Measurements from ENCODE around the gene DNAH11.
"Not testable (repeated sequence)": the region's sequence is repeated elsewhere in the genome, so short reads cannot be mapped to it uniquely, and the experiment has no call there.

Gene DNAH11

GRCh38 chr7:21624320-21624719 lies 81.5 kb downstream of the DNAH11 start:
- DNase-seq, result no peak

- no peak for DNase-seq
These were observed 93.9 kb downstream of the DNAH11 start for GRCh38 chr7:21636694-21637093.

GRCh38 chr7:21639206-21639868 lies 96.5 kb downstream of the DNAH11 start:
- no peak for DNase-seq

- DNase-seq, result no peak
These were observed 97.3 kb downstream of the DNAH11 start for GRCh38 chr7:21640105-21640504.

GRCh38 chr7:21641546-21641945 lies 98.7 kb downstream of the DNAH11 start:
- DNase-seq, result no peak

- no peak for DNase-seq
These were observed 99.6 kb downstream of the DNAH11 start for GRCh38 chr7:21642422-21642821.

- no peak for DNase-seq
These were observed 108.9 kb downstream of the DNAH11 start for GRCh38 chr7:21651697-21652096.

GRCh38 chr7:21653623-21654022 lies 110.8 kb downstream of the DNAH11 start:
- DNase-seq, result no peak

GRCh38 chr7:21656081-21656480 lies 113.2 kb downstream of the DNAH11 start:
- no peak for DNase-seq

GRCh38 chr7:21656796-21657195 lies 114.0 kb downstream of the DNAH11 start:
- no peak for DNase-seq

- no peak for DNase-seq
These were observed 127.7 kb downstream of the DNAH11 start for GRCh38 chr7:21670496-21670895.

- no peak for DNase-seq
These were observed 129.0 kb downstream of the DNAH11 start for GRCh38 chr7:21671859-21672258.

GRCh38 chr7:21675255-21675654 lies 132.4 kb downstream of the DNAH11 start:
- DNase-seq, result no peak

- no peak for DNase-seq
These were observed 147.9 kb downstream of the DNAH11 start for GRCh38 chr7:21690705-21691104.

- DNase-seq, result not testable (repeated sequence)
These were observed 148.3 kb downstream of the DNAH11 start for GRCh38 chr7:21691146-21691545.

- DNase-seq, result not testable (repeated sequence)
These were observed 157.7 kb downstream of the DNAH11 start for GRCh38 chr7:21700587-21700986.

GRCh38 chr7:21702303-21702702 lies 159.5 kb downstream of the DNAH11 start:
- DNase-seq, result no peak

- no peak for DNase-seq
These were observed 161.5 kb downstream of the DNAH11 start for GRCh38 chr7:21704359-21704758.

- no peak for DNase-seq
These were observed 163.3 kb downstream of the DNAH11 start for GRCh38 chr7:21706131-21706530.

GRCh38 chr7:21707566-21707965 lies 164.7 kb downstream of the DNAH11 start:
- no peak for DNase-seq

GRCh38 chr7:21708096-21708495 lies 165.3 kb downstream of the DNAH11 start:
- no peak for DNase-seq

GRCh38 chr7:21717323-21717722 lies 174.5 kb downstream of the DNAH11 start:
- DNase-seq, result no peak

- no peak for DNase-seq
These were observed 175.6 kb downstream of the DNAH11 start for GRCh38 chr7:21718391-21718790.

GRCh38 chr7:21719846-21720245 lies 177.0 kb downstream of the DNAH11 start:
- DNase-seq, result no peak

- no peak for DNase-seq
These were observed 179.5 kb downstream of the DNAH11 start for GRCh38 chr7:21722371-21722770.

Data from NCI-H2227 treated with DMSO at 0.1 percent for 48 hours (cell line).